GM19397 (cell line): ENCODE data around the gene SYNGR1.

Experiments used
- ATAC-seq: cut with Tn5 transposase; IDR thresholded peaks from one replicate; pipeline ENCODE4 v1.9.1; 2021; ENCODE audit warnings: mild to moderate bottlenecking, moderate library complexity; ENCODE audit not compliant: unreplicated experiment

The SYNGR1 gene

DNA sequence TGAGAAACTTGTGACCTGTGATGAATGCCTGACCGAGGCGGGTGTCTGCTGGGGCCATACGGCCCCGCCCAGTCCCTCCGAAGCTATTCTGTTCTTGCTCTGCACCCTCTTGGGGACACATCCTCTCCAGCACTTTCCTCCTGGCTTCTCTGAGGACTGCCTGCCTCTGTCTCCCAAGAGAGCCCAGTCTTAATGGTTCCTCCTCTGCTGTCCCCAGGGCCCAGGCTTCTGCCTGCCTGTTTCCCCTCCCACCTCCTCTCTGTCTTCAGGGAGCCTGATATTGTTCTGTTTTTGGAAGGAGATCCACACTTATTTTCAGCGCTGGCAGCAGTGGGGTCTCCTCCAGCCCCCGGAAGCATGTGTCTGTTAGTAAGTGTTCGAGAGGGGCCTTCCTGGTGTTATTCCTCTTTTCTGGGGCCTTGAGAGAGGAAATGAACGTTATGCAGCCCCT is 18.7 kb downstream of the SYNGR1 start:
- no peak for ATAC-seq

GRCh38 chr22:39369186-39369585 is 19.4 kb downstream of the SYNGR1 start:
- no peak for ATAC-seq

GRCh38 chr22:39369586-39369985 is 19.8 kb downstream of the SYNGR1 start:
- no peak for ATAC-seq

DNA sequence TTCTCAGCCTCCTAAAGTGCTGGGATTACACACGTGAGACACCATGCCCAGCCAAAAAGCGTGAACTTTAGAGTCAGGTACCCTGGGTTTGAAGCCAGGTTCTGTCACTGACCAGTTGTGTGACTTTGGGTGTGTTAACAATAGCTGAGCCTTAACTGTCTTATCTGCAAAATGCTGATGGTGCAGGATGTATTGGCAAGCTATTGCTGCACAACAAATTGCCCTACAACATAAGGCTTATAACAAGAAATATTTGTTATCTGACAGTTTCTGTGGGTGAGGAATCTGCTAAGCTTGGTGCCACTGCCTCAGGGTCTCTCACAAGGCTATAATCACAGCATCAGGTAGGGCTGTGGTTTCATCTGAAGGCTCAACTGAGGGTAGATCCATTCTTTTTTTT is 21.9 kb downstream of the SYNGR1 start:
- ATAC-seq: no peak

- ATAC-seq: no peak
Measured at GRCh38 chr22:39374191-39374590, 24.4 kb downstream of the SYNGR1 start.

DNA sequence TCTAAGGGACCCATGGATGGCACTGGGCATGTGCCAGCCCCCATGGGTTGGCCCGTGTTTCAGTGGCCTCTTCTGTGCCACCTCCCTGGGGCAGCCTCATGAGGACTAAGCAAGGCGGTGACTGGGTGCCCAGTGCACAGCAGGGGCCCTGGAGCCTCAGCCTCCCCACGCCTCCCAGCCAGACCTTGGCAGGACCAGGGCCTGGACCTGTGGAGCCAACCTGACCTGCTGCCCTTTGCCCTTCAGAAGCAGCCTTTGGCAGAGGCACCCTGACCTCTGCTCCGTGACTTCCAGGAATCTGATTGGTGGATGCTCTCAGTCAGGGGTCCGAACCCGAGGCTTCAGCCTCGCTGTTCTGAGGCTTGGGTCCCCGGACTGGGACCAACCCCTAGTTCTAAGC is 25.0 kb downstream of the SYNGR1 start:
- ATAC-seq: no peak

DNA sequence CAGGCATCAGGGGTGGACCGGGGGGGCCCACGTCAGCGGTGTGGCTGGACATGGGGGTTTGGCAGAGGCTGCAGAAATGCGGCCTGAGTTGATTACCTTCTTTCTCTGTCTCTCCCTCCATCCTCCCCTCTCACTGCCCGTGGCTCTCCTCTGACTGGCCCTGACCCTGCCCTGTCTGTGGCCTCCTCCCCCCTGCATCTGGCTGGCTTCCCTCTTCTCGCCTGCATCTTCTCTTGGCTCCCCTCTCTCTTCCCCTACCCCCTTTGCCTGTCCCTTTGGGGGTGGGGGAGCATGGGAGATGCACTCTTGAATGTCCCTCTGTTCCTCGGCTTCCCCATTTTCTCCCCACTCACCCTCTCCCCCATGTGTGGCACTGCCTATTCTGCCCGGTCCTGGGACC is 25.9 kb downstream of the SYNGR1 start:
- no peak for ATAC-seq

DNA sequence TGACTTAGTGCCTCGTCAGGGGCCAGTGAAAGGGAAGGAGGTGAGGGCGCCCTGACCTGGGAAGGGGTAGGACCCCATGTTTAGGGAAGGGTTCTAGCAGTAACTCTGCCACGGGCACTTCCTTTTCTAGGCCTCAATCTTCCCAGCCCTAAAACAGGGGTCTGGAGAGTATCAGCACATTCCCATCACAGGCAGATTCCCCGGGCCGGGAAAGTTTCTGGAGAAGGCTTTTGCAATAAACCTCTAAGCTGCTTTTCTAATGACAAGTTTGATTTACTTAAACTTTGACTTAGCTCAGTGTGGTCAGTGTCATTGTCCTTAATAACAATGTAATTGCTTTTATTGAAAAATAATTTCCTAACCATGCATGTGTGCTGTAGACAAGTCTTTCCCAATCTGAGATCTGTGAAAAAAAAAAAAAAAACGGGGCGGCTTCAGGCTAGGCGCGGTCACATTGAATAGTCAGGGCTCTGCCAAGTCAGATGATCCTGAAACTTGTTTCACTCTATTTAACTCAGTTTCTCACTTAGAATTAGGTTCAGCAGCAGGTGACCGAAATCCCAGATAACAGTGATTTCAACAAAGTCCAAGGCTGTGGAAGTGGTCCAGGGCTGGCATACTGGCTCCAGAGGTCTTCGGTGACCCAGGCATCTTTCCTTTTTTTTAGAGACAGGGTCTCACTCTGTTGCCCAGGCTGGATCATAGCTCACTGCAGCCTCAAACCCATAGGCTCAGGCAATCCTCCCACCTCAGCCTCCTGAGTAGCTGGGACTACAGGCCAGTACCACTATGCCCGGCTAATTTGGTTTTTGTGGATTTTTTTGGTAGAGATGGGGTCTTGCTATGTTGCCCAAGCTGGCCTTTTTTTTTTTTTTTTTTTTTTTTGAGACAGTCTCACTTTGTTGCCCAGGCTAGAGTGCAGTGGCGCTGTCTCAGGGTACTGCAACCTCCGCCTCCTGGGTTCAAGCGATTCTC is 30.3 kb downstream of the SYNGR1 start:
- no peak for ATAC-seq

DNA sequence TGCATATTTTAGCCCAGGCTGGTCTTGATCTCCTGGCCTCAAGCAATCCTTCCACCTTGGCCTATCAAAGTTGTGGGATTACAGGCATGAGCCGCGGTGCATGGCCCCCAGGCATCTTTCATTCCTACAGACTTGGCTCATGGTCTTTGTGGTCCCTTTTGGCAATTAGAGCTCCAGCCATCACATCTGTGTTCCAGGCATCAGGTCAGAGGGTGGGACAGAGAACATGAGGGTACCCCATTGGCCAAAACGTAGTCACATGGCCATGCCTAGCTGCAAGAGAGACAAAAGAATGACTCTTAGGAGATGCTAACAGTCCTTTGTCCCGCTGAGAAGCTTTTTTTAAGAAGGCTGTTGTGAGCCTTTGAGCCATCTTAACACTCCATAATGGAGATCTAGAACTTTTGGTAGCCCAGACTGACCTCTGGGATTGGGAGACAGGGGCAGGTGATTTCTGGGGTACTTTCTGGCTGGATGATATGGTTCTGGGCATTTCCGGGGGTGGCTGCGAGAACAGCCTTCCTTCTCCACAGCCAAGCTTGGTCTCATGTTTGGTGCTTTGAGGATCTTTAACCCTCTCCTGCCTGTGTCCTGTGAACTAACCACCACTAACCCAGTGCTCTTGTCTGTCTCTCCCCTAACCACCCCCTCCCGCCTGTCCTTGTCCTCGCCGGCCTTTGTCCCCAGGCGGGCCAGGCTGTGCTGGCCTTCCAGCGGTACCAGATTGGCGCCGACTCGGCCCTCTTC is 31.4 kb downstream of the SYNGR1 start:
- no peak for ATAC-seq

GRCh38 chr22:39381930-39382329 is 32.1 kb downstream of the SYNGR1 start:
- no peak for ATAC-seq

GRCh38 chr22:39382410-39382809 is 32.6 kb downstream of the SYNGR1 start:
- ATAC-seq: no peak

- no peak for ATAC-seq
Measured at GRCh38 chr22:39383841-39384625, 34.2 kb downstream of the SYNGR1 start.

DNA sequence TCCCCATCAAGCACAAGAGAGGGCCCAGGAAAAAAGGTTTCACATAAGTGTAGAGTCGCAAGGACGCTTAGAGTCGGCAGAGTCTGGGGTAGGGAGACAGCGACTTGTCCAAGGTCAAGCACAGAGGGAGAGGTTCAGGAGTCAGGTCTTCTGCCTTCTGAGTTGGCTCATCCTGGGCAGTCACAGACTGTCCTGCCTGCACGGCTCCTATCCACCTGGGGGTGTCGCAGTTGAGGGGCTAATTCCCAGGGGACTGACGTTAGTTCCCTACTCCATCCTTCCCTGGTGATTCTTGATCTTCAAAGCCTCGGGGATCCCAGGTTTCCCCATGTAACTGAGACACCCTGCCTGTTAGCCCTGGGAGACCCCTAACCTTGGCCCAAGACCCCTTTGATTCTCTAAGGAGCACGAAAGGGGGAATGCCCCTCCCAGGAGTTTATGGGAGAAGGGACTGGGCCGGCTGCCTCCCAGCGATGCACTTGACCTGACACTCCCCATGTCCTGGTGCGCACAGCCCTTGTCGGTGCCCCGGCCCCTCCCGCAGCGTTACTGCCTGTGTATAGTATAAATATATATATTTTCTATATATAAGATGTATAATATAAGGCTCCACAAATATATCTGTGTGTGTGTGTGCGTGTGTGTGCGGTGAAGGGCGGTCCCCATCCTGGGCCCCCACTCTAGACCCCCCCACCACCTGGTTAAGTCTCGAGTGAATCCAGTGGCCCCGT is 35.1 kb downstream of the SYNGR1 start:
- ATAC-seq: no peak

DNA sequence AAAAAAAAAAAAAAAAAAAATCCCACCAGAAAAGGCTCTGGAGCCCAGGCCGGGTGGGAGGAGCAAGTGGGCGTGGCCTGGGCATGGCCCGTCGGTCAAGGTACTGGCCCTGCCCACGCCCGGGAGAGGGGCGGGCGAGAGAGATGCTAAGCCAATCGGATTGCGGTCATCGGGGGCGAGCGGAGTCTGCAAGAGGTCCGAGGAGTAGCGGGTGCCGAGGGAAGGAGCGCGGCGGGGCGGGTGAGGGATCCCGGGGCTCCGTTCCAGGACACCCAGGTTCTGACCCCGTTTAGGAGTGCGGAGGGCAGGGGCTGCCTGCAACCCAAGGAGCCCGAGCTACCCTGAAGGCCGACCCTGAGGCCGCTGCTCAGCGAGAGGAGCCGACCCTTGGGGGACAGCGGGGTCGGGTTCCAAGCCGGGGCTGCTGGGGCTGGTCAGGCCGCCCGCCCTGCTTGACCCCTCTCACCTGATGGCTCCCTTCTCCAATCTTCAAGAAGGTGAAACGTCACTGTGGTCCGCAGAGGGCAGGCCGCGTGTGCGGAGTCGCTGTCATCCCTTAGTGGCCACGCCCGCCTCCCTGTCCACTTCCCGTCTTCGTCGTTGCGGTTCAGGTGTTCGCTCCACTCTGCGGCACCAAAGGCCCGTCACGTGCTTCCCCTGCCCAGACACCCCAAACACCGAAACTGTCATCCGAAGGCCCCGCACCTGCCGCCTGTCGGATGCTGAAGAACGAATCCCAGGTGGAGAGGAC is 38.6 kb downstream of the SYNGR1 start:
- no peak for ATAC-seq

DNA sequence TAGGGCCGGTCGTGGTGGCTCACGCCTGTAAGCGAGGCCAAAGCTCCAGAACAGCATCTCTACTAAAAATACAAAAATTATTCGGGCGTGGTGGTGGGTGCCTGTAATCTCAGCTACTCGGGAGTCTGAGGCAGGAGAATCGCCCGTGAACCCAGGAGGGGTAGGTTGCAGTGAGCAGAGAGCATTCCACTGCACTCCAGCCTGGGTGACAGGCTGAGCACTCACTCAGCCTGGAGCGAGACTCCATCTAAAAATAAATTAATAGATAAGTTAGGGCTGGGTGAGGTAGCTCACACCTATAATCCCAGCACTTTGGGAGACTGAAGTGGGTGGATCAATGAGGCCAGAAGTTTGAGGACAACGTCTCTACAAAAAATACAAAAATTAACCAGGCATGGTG is 39.6 kb downstream of the SYNGR1 start:
- no peak for ATAC-seq

DNA sequence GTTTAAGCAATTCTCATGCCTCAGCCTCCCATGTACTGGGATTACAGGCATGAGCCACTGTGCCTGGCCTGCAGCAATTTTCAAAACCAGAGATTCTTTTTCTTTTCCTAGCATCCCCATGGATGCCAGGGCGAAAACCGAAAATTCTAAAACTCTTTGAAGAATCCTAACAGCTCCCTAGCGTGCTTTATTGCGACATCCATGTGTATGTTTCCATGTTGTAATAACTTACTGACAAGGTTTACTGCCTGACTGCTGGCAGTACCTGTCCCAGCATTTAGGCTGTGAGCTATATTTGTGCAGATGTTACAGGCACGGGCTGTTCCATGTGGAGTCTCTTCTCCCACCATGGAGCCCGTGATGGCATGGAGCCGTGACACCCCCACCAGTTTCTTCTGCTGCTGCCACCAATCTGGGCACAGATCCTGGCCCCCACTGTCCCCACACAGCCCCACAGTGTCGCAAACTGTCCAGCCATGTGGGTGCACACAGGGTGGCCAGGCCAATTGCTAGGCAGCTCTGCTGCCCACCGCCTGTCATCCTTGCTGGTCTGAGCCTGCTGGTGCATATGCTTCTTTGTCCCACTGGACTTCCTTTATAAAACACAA is 42.7 kb downstream of the SYNGR1 start:
- no peak for ATAC-seq

GRCh38 chr22:39395936-39396796 is 46.4 kb downstream of the SYNGR1 start:
- ATAC-seq: no peak

GRCh38 chr22:39396797-39397195 is 47.0 kb downstream of the SYNGR1 start:
- ATAC-seq: no peak

DNA sequence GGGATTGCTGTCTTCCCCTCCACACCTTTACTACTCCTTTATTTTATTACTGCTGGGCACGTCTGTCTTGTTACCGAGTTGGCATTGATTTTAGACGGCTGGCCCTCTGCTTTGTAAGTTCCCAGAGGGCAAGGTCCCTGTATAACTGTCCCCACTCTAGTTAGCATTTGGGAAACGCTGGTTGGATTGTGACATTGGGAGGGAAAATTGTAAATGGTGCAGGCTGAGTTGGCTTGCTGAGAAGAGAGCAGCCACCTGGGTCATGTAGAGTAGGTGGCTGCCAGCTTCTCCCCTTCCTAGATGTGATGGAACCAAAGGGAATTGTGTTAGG is 51.5 kb downstream of the SYNGR1 start:
- ATAC-seq: no peak
